Stimulated activated CD4-positive, alpha-beta T cell treated with anti-CD3 and anti-CD28 coated beads, Interleukin-15, amount 100 ng/mL, for 48 hours (primary cell): ENCODE results near the gene SNAI3.
A peak's percentile ranks its signal among the peaks of the same experiment; 100 is the strongest.

Experiments
- DNase-seq, 2 donors: peaks; one replicate each; pipeline ENCODE4 v3.0.0-alpha.2; 2020; ENCODE audit warnings: low read depth in 2 of 2

The SNAI3 gene

GRCh38 chr16:88634994-88635670, 51.2 kb downstream of the SNAI3 start:
- no peak for DNase-seq

GRCh38 chr16:88634141-88634993, 51.9 kb downstream of the SNAI3 start:
- DNase-seq = peak in 1 of 2 donors; percentile 45

- DNase-seq = peak in 1 of 2 donors; percentile 43
Observed at GRCh38 chr16:88633684-88634140, 52.6 kb downstream of the SNAI3 start.

- DNase-seq = no peak
Observed at GRCh38 chr16:88632587-88632930, 53.7 kb downstream of the SNAI3 start.

- no peak for DNase-seq
Observed at GRCh38 chr16:88631920-88632586, 54.3 kb downstream of the SNAI3 start.

- DNase-seq = no peak
Observed at GRCh38 chr16:88631384-88631783, 54.9 kb downstream of the SNAI3 start.

GRCh38 chr16:88630941-88631340, 55.4 kb downstream of the SNAI3 start:
- no peak for DNase-seq

GRCh38 chr16:88630433-88630832, 55.9 kb downstream of the SNAI3 start:
- DNase-seq = no peak

- DNase-seq = no peak
Observed at GRCh38 chr16:88629835-88630234, 56.5 kb downstream of the SNAI3 start.

GRCh38 chr16:88628512-88628974, 57.8 kb downstream of the SNAI3 start:
- no peak for DNase-seq
